HAP-1 (cell line): ENCODE measurements around the gene FNDC3B.

ENCODE experiments used
- DNase-seq, 2 experiments: peaks; one replicate each; pipeline ENCODE4 v3.0.0-alpha.2; 2016 to 2020; ENCODE audit warnings: low spot score in 2 of 2
- H3K27me3 ChIP-seq: fragments of 250-450 bp; sonication (Bioruptor Pico); 2 replicates; pipeline ENCODE4 v1.5.1; 2020; ENCODE audit warnings: low read depth, mild to moderate bottlenecking, moderate library complexity
- H3K36me3 ChIP-seq: fragments of 250-450 bp; sonication (Bioruptor Pico); replicated peaks from 2 replicates; pipeline ENCODE4 v1.5.1; 2020; ENCODE audit warnings: mild to moderate bottlenecking
- H3K4me1 ChIP-seq: fragments of 250-450 bp; sonication (Bioruptor Pico); 2 replicates; pipeline ENCODE4 v1.5.1; 2020; ENCODE audit warnings: mild to moderate bottlenecking
- H3K4me3 ChIP-seq: fragments of 250-450 bp; sonication (Bioruptor Pico); 2 replicates; pipeline ENCODE4 v1.5.1; 2020; ENCODE audit warnings: mild to moderate bottlenecking, moderate library complexity
- H3K9me3 ChIP-seq: fragments of 250-450 bp; sonication (Bioruptor Pico); 2 replicates; pipeline ENCODE4 v1.5.1; 2020; ENCODE audit warnings: mild to moderate bottlenecking, moderate library complexity
- in situ Hi-C: fragments of 300-500 bp; cut with MboI; formaldehyde crosslinking; loops from 3 replicates; pipeline ENCODE4 v1.14.3; 2020; ENCODE audit warnings: low sequenced_read_pairs, inconsistent platforms, mixed read lengths

FNDC3B gene

GRCh38 chr3:172219750-172220149, 180.4 kb downstream of the FNDC3B start:
- no peaks in the 10 kb centered on the region for H3K9me3 ChIP-seq
- no peak overlapping the region for H3K4me3 ChIP-seq
- H3K36me3 ChIP-seq: no peaks in the 10 kb centered on the region
- in situ Hi-C loops: no loop called here
- no peaks in the 10 kb centered on the region for H3K27me3 ChIP-seq
- H3K4me1 ChIP-seq: peaks cover 3% of the 10 kb centered on the region; the same call in 1 of the 2 replicates
- DNase-seq: no peak

- Histone ChIP-seq H3K9me3 (no peaks in the 10 kb centered on the region), H3K27me3 (no peaks in the 10 kb centered on the region), H3K36me3 (no peaks in the 10 kb centered on the region), H3K4me1 (peaks cover 3% of the 10 kb centered on the region; the same call in 1 of the 2 replicates), H3K4me3 (no peak overlapping the region)
- in situ Hi-C loops: no loop called here
- no peak for DNase-seq
Observed at GRCh38 chr3:172221547-172221946, 182.2 kb downstream of the FNDC3B start.

GRCh38 chr3:172222478-172223071, 183.2 kb downstream of the FNDC3B start:
- H3K9me3 ChIP-seq: no peaks in the 10 kb centered on the region
- in situ Hi-C loops: no loop called here

DNA sequence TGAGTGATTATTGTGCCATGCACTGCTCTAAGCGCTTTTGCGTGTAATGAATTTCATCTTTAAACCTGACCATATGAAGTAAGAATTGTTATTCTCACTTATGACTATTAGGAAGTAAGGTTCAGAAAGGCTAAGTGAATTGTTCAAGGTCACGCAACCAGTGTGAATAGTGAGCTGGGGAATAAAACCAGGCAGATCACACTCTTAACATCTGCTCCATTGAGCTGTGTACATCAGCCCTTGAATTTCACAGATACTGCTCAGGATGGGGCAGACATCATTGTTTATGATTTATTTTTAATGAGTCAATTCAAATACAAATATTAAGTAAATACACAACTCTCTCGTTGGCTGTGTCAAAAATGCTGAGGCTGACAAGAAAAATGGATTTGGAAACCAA, 184.5 kb downstream of the FNDC3B start:
- no peak overlapping the region for H3K4me3 ChIP-seq
- H3K4me1 ChIP-seq: peaks cover 12% of the 10 kb centered on the region
- in situ Hi-C loops: no loop called here
- H3K9me3 ChIP-seq: no peaks in the 10 kb centered on the region
- no peak for DNase-seq
- H3K36me3 ChIP-seq: no peaks in the 10 kb centered on the region
- no peaks in the 10 kb centered on the region for H3K27me3 ChIP-seq

More at GRCh38 chr3:172222478-172223071, 183.2 kb downstream of the FNDC3B start:
- no peak for DNase-seq
- no peak overlapping the region for H3K4me3 ChIP-seq
- H3K27me3 ChIP-seq: no peaks in the 10 kb centered on the region
- H3K36me3 ChIP-seq: no peaks in the 10 kb centered on the region
- H3K4me1 ChIP-seq: peaks cover 5% of the 10 kb centered on the region

- Histone ChIP-seq H3K27me3 (no peaks in the 10 kb centered on the region), H3K4me3 (no peak overlapping the region), H3K9me3 (no peaks in the 10 kb centered on the region), H3K36me3 (no peaks in the 10 kb centered on the region), H3K4me1 (peaks cover 12% of the 10 kb centered on the region)
- DNase-seq: no peak
- in situ Hi-C loops: no loop called here
Observed at GRCh38 chr3:172224560-172225214, 185.3 kb downstream of the FNDC3B start.

DNA sequence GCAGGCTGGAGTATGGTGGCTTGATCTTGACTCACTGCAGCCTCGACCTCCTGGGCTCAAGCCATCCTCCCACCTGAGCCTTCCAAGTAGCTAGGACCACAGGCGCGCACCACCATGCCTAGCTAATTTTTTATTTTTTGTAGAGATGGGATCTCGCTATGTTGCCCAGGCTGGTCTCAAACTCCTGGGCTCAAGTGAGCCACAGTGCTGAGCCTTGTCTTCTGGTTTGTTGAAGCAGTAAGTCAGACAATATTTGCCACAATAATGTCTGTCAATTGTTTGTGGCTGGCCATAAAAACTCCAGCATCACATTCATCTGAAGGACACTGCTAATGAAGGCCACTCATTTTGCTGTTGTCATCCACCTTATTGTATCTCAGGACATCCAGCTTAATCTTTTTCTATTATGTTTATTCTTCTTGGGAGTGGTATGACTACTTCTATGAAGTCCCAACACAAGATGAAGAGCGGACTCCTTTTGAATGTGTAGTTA, 185.9 kb downstream of the FNDC3B start:
- peaks cover 12% of the 10 kb centered on the region for H3K4me1 ChIP-seq
- H3K9me3 ChIP-seq: no peaks in the 10 kb centered on the region
- no peak for DNase-seq
- H3K36me3 ChIP-seq: no peaks in the 10 kb centered on the region
- H3K4me3 ChIP-seq: no peak overlapping the region
- in situ Hi-C loops: no loop called here
- no peaks in the 10 kb centered on the region for H3K27me3 ChIP-seq

GRCh38 chr3:172226831-172227230, 187.5 kb downstream of the FNDC3B start:
- DNase-seq: no peak
- in situ Hi-C loops: no loop called here
- H3K36me3 ChIP-seq: no peaks in the 10 kb centered on the region

DNA sequence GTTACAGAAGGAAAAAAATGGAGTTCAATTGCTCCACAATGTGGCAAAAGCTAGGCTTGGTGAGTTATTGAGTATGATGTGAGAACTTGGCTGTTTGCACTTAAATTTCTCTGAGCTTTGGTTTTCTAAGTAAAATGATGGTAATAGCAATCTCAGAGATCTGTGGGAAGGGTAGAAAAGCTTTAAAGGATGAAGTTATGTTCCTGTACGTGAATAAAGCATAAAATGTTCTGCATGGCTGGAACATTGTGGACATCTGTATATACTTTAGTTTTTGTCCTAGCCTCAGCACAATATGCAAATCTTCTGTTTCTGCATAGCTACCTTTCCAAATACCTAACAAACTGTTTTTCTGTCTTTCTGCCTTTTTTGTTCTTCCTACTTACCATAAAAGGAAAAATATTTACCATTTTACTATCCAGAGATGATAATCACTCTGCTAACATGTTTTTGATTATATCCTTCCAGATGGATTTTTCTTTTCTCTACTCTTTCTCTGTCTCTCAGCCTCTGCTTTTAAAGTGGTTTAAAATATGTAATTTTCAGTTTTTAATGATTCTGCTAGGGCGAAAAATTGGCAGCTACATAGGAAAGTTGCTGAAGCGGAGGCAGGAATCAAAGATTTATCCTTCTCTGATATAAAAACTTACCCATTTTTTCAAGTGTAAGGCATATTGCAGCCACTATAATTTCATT, 188.1 kb downstream of the FNDC3B start:
- no peak for DNase-seq
- H3K9me3 ChIP-seq: no peaks in the 10 kb centered on the region
- H3K4me1 ChIP-seq: peaks cover 12% of the 10 kb centered on the region
- in situ Hi-C loops: no loop called here
- no peaks in the 10 kb centered on the region for H3K27me3 ChIP-seq
- H3K36me3 ChIP-seq: no peaks in the 10 kb centered on the region
- no peak overlapping the region for H3K4me3 ChIP-seq

More at GRCh38 chr3:172226831-172227230, 187.5 kb downstream of the FNDC3B start:
- Histone ChIP-seq H3K9me3 (no peaks in the 10 kb centered on the region), H3K27me3 (no peaks in the 10 kb centered on the region), H3K4me3 (no peak overlapping the region), H3K4me1 (peaks cover 12% of the 10 kb centered on the region)

- in situ Hi-C loops: no loop called here
- no peaks in the 10 kb centered on the region for H3K27me3 ChIP-seq
- no peaks in the 10 kb centered on the region for H3K9me3 ChIP-seq
- peak in 1 of 2 experiments; percentile 57 for DNase-seq
- no peaks in the 10 kb centered on the region for H3K36me3 ChIP-seq
- H3K4me3 ChIP-seq: no peak overlapping the region
- H3K4me1 ChIP-seq: peaks cover 13% of the 10 kb centered on the region
Observed at GRCh38 chr3:172228036-172228415, 188.6 kb downstream of the FNDC3B start.

DNA sequence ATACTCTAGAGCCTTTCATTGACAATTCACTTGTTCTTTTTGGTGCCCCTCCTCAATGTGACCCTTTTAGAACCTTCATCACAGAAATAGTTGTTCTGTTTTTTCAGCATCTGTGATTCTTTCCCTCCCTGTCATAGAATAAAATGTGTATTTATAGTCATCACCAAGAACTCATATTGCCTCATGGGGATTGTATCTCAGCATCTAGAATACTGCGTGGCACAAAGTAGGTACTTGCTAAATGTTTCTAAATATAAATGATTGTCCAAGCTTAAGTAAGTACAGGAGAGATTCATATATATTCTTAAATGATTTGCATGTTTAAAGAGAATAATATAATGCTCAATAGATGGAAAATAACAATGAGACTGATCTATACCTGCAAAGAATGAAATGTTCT, 190.1 kb downstream of the FNDC3B start:
- no peaks in the 10 kb centered on the region for H3K27me3 ChIP-seq
- H3K36me3 ChIP-seq: no peaks in the 10 kb centered on the region
- peaks cover 22% of the 10 kb centered on the region for H3K4me1 ChIP-seq
- H3K4me3 ChIP-seq: no peak overlapping the region
- H3K9me3 ChIP-seq: no peaks in the 10 kb centered on the region
- no peak for DNase-seq
- in situ Hi-C loops: no loop called here

DNA sequence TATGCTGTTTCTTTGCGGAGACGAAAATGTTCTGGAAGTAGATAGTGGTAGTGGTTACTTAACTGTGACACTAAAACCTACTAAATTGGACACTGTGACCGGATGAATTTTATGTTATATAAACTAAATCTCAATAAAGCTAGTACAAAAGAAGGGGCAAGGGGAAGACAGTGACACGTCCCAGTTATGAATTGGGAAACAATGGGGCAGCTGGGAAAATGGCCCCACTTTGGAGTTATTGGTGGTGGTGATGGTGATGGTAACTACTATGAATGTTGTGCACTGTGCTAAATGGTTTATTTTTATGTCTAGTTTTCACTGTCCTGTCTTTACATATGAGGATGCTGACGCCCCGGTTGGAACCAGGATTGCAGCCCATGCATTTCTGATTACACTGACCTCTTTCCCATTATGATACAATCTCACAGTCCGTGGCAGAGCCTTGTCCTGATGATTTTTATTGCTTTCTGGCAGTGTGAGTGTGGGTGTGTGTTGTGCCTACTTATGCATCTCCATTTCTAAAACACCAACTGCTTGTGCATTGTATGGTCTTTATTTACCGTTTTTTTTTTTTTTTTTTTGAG, 192.0 kb downstream of the FNDC3B start:
- Histone ChIP-seq H3K9me3 (no peaks in the 10 kb centered on the region), H3K4me1 (peaks cover 22% of the 10 kb centered on the region), H3K27me3 (no peaks in the 10 kb centered on the region), H3K4me3 (no peak overlapping the region), H3K36me3 (no peaks in the 10 kb centered on the region)
- in situ Hi-C loops: no loop called here
- DNase-seq: no peak

DNA sequence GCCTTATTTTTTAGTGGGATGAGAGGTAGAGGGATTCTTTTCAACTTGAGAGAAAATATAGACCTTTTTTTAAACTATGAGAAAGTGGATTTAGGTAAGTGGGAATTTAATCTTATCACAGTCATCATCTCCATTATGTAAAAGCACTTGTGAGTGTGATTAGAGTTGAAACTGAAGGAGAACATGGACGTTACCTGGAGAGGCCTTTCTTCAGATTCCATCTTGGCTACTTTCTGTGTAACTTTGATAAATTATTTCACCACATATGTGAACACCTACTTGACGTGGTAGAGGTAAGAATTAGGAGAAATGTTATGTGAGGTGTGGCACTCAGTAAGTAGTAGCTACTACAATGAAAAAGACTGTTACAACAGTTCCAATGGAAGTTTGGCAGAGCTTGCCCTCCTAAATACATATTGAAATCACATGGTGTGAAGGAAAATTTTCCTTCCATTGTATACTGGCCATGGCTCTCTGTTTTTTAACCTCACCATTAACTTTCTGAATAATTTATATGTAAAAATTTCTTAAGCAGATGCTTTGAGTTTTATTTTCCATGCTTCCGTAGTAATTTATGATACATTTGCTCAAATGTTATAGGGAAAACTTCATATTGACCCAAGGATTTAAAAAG, 193.3 kb downstream of the FNDC3B start:
- DNase-seq: no peak
- peaks cover 18% of the 10 kb centered on the region for H3K4me1 ChIP-seq
- no peaks in the 10 kb centered on the region for H3K9me3 ChIP-seq
- H3K27me3 ChIP-seq: no peaks in the 10 kb centered on the region
- no peak overlapping the region for H3K4me3 ChIP-seq
- H3K36me3 ChIP-seq: no peaks in the 10 kb centered on the region
- in situ Hi-C loops: no loop called here

DNA sequence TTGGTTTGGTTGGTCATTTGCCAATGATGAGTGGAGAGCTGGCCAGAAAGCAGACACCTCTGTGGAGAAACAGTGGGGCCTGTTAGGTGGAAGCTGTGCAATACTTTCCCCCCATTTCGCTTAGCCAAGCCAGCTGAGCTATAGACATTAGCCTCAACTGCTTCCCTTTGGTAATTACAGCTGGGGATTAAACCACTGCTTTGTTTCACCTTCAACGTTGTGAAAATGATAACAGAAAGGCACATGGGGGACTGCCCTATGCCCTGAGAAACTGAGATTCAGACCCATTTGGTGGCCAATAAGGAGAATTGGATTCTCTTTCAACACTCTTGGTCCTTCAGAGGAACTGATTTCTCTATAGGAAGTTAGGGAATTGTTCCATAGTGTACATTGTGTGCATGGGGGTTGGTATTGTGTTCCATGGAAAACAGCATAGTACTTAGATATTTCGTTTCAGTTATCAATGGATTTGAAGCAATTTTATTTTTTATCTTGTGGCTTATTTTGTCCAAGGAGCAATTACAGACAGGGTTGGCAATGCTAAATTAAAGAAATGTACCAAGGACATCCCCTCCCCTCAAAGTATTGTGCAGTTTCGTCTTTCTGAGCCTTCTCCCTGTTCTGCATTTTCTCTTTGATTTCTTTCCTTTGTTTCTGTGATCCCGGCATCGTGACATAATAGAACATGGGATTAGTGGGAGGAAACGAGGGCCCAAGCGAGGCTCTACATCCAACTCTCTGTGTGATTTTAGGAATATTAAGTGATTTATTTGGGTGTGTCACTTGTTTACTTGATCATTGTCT, 194.3 kb downstream of the FNDC3B start:
- H3K27me3 ChIP-seq: no peaks in the 10 kb centered on the region
- H3K9me3 ChIP-seq: no peaks in the 10 kb centered on the region
- DNase-seq: peak in 1 of 2 experiments; percentile 19
- in situ Hi-C loops: no loop called here
- no peaks in the 10 kb centered on the region for H3K36me3 ChIP-seq
- H3K4me1 ChIP-seq: peaks cover 10% of the 10 kb centered on the region
- no peak overlapping the region for H3K4me3 ChIP-seq
